Measurements from ENCODE around the gene NTSR1. TPM values are rescaled to one million over a fixed set of nuclear protein-coding genes. Genes with fewer than 3 reads are reported as not detected.

NTSR1 gene
- total and polyA plus RNA-seq, 2 of the 8 experiments (the other 6 are each of a cell fraction or from before 2014, with no cell fraction given) = 0.53 to 0.89 TPM

DNA sequence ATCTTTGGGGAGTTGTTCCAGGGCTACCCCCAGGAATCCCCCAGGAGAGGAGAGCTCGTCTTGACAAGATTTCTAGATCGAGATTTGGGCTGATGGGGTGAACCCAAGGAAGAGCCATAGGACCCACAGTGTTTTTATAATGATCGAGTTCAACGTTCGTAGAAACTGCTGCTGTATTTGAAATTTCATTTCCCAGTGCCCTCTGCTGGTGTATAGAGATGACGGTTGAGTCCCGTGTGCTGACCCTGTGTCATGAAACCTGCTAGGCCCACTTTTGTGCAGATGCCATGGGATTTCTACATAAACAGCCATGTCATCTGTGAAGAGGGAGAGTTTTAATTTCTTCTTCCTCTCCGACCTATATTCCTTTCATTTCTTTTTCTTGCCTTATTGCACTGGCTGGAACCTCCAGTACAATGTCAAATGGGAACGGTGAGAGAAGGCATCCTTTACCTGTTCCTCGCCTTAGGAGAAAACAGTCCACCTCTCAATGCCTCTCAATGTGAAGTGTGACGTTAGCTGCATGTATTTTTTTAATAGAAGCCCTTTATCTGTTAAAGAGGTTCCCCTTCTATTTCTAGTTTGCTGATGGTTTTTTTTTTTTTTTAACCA lies 28.6 kb upstream of the NTSR1 start (continued):
- TF ChIP-seq RXRA (IDR thresholded peaks at IDR 0.05; ENCODE audit: insufficient read depth, low read depth, low read length) = no peak
- no peak for TF ChIP-seq TEAD4 (IDR thresholded peaks at IDR 0.05; ENCODE audit: low read depth, low read length)
- no peak for TF ChIP-seq NRF1 (IDR thresholded peaks at IDR 0.05; ENCODE audit: low read depth, low read length)
- TF ChIP-seq TAF7 (optimal IDR thresholded peaks at IDR 0.05; ENCODE audit: borderline replicate concordance, low read depth, low read length) = no peak
